Mucosa of stomach (tissue), 1 donor: ENCODE results near the gene EXOSC5.
"Not testable (repeated sequence)": the region's sequence is repeated elsewhere in the genome, so short reads cannot be mapped to it uniquely, and the experiment has no call there.

ENCODE experiments used
- H3K27me3 ChIP-seq: one replicate; pipeline ENCODE4 v1.7.0; 2013; ENCODE audit warnings: mild to moderate bottlenecking, low read length; ENCODE audit not compliant: control insufficient read depth, insufficient read depth
- H3K36me3 ChIP-seq: one replicate; pipeline ENCODE4 v1.7.0; 2013; ENCODE audit warnings: low read length; ENCODE audit not compliant: control insufficient read depth, insufficient read depth
- H3K4me1 ChIP-seq: one replicate; pipeline ENCODE4 v1.7.0; 2013; ENCODE audit warnings: mild to moderate bottlenecking, low read length; ENCODE audit not compliant: control insufficient read depth, insufficient read depth
- H3K4me3 ChIP-seq: one replicate; pipeline ENCODE4 v1.7.0; 2013; ENCODE audit warnings: low read length
- H3K9ac ChIP-seq: one replicate; pipeline ENCODE4 v1.7.0; 2013; ENCODE audit warnings: mild to moderate bottlenecking, low read length, moderate library complexity
- H3K9me3 ChIP-seq: one replicate; pipeline ENCODE4 v1.7.0; 2013; ENCODE audit warnings: mild to moderate bottlenecking, low read length, moderate library complexity; ENCODE audit not compliant: control insufficient read depth
- donor health status: Pancreatic carcinoma.

EXOSC5 gene

GRCh38 chr19:41398050-41398418 is 875 bp upstream of the EXOSC5 start:
- Histone ChIP-seq H3K27me3 (no peaks in the 10 kb centered on the region), H3K9ac (peak overlapping the region; percentile 88), H3K4me3 (peak overlapping the region; percentile 87), H3K9me3 (no peaks in the 10 kb centered on the region), H3K4me1 (peaks cover 8% of the 10 kb centered on the region), H3K36me3 (peaks cover 1% of the 10 kb centered on the region)

DNA sequence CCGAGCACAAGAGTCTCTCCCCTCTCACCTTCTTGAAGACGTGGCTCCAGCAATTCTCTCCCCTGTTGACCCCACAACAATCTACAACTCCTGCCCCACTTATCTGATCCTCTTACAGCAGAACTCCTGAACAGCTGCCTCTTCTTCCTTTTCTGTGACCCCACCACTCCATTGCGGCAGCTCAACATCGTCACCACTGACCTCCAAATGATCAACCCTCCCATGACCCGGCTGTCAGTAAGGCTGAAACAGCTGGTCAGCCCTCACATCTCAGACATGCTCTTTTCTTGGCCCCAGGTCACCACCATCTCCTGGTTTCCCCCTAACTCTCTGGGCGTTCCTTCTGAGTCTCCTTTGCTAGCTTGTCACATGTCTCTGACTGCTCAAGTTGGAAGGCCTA is 1.8 kb downstream of the EXOSC5 start:
- Histone ChIP-seq H3K36me3 (no peaks in the 10 kb centered on the region), H3K4me1 (peaks cover 8% of the 10 kb centered on the region), H3K9me3 (no peaks in the 10 kb centered on the region), H3K4me3 (no peak overlapping the region), H3K9ac (no peak overlapping the region), H3K27me3 (no peaks in the 10 kb centered on the region)

DNA sequence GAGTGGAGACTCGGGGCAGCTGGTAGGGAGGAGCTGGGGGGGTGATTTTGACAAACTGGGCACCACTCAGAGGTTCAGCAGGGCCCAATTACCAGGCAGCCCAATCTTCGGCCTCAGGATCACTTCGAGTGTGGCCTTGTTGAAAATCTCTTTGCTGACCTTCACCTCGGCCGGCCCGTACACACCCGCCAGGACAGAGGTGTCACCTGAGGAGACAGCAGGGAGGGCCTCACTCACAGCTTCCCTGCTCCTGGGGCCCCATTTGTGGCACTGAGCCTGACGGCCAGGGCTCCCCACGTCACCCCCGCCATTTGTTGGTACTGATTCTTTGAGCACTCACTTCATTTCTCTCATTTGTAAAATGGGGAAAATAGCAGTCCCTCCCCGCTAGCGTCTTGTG is 4.4 kb downstream of the EXOSC5 start:
- Histone ChIP-seq H3K36me3 (no peaks in the 10 kb centered on the region), H3K4me1 (no peaks in the 10 kb centered on the region), H3K9ac (no peak overlapping the region), H3K27me3 (no peaks in the 10 kb centered on the region), H3K4me3 (no peak overlapping the region), H3K9me3 (no peaks in the 10 kb centered on the region)

DNA sequence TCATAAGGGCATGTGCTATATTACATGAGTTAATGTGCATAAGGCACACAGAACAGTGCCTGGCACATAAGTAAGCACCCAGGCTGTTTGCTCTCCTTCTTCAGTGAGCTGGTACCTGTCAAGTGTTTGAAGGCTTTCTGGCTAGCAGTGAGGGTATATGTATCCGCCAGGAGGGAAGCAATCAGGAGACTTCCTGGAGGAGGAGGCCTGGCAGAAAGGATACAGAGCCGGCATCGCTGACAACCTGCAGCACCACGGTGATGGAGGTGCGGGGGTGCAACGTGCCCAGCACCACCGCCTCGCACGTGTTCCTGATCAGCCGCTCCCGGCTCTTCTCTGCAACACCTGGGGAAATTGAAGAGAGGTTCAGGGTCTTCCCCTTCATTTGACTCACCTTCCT is 5.5 kb downstream of the EXOSC5 start:
- Histone ChIP-seq H3K36me3 (no peaks in the 10 kb centered on the region), H3K27me3 (no peaks in the 10 kb centered on the region), H3K4me1 (no peaks in the 10 kb centered on the region), H3K4me3 (no peak overlapping the region), H3K9me3 (no peaks in the 10 kb centered on the region), H3K9ac (no peak overlapping the region)

DNA sequence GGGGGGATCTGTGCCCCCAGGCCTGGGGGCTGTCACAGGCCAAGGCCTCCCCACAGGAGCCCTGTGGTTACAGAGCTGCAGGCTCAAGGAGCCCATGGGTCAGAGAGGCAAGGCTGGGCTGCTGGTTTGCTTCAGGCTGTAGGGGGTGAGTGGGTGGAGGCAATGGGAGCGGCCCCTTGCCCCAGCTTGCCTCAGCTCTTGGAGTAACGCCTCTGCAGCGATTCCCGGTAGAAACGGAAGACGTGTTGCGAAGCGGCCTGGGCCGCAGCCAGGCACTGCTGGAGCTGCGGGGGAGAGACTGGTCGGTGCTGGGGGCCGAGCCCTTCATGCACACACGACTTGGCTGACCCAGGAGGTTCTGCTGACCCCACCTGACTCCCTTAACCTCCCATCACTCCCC is 10.7 kb downstream of the EXOSC5 start:
- no peak overlapping the region for H3K9ac ChIP-seq
- no peak overlapping the region for H3K4me3 ChIP-seq
- H3K36me3 ChIP-seq = no peaks in the 10 kb centered on the region
- H3K27me3 ChIP-seq = no peaks in the 10 kb centered on the region
- no peaks in the 10 kb centered on the region for H3K4me1 ChIP-seq
- no peaks in the 10 kb centered on the region for H3K9me3 ChIP-seq

GRCh38 chr19:41384351-41384750 is 12.8 kb downstream of the EXOSC5 start:
- Histone ChIP-seq H3K4me1 (no peaks in the 10 kb centered on the region), H3K4me3 (no peak overlapping the region), H3K9ac (no peak overlapping the region), H3K36me3 (no peaks in the 10 kb centered on the region), H3K9me3 (no peaks in the 10 kb centered on the region), H3K27me3 (no peaks in the 10 kb centered on the region)

DNA sequence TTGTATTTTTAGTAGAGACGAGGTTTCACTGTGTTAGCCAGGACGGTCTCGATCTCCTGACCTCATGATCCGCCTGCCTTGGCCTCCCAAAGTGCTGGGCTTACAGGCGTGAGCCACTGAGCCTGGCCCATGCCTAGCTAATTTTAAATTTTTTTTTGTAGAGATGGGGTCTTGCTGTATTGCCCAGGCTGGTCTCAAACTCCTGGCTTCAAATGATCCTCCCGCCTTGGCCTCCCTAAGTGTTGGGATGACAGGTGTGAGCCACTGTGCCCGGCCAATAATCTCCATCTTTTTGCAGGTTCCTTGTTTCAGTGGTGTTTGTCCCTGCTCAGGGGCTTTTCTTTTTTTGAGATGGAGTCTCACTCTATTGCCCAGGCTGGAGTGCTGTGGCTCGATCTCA is 15.6 kb downstream of the EXOSC5 start:
- not testable (repeated sequence) for H3K27me3 ChIP-seq, H3K9ac ChIP-seq, H3K36me3 ChIP-seq, H3K4me3 ChIP-seq, H3K4me1 ChIP-seq, H3K9me3 ChIP-seq

DNA sequence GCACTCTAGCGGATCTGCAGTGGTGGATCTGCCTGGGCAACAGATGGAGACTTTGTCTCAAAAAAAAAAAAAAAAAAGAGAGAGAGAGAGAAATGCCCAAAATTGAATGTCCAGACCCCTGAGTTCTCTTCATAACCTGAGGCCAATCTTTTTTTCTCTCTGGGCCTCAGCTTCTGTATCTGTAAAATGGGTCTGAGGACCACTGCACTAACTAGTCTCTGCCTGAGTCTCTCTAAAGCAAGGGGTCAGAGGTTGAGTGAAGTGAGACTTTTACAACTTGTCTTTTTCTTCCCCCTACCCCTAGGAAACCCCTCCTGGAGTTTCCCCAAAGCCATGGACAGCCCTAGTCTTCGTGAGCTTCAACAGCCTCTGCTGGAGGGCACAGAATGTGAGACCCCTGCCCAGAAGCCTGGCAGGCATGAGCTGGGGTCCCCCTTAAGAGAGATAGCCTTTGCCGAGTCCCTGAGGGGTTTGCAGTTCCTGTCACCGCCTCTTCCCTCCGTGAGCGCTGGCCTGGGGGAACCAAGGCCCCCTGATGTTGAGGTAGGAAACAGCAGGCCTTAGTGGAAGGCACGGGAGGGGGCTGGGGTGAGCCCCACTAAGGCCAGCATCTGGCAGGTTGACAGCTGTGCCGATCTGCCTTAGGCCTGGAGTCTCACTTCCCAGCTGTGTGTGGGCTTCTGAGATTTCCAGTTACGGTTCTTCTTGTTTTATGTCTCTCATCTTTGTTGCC is 19.0 kb downstream of the EXOSC5 start:
- Histone ChIP-seq H3K27me3 (no peaks in the 10 kb centered on the region), H3K4me1 (peaks cover 13% of the 10 kb centered on the region), H3K36me3 (no peaks in the 10 kb centered on the region), H3K9me3 (no peaks in the 10 kb centered on the region), H3K9ac (no peak overlapping the region), H3K4me3 (no peak overlapping the region)

DNA sequence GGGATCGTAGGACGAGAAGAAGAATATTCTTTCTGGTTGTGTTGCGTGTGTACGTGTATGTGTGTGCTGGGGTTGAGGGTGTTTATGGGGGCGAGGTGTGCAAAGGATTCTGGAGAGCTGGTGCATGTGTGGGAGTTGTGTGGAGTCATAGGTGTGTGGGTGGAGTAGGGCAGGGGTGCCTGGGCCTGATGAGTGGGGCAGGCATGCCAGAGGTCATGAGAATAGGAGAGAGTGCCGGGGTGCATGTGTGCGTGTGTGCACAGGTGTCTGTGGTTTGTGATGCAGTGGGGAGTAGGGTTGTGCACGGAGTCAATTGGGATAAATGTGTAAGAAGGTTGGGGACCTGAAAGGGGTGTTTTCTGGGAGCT is 20.2 kb downstream of the EXOSC5 start:
- Histone ChIP-seq H3K9ac (peak overlapping the region; percentile 36), H3K4me3 (peak overlapping the region; percentile 10), H3K9me3 (no peaks in the 10 kb centered on the region), H3K27me3 (no peaks in the 10 kb centered on the region), H3K36me3 (no peaks in the 10 kb centered on the region), H3K4me1 (peaks cover 13% of the 10 kb centered on the region)

- H3K27me3 ChIP-seq = no peaks in the 10 kb centered on the region
- H3K9me3 ChIP-seq = no peaks in the 10 kb centered on the region
- H3K4me3 ChIP-seq = peak within 1 kb of the TSS; percentile 10
- peaks cover 13% of the 10 kb centered on the region for H3K4me1 ChIP-seq
- no peaks in the 10 kb centered on the region for H3K36me3 ChIP-seq
- H3K9ac ChIP-seq = peak within 1 kb of the TSS; percentile 36
Observed at GRCh38 chr19:41376241-41376997, 20.7 kb downstream of the EXOSC5 start, which contains the start of gene TMEM91. TSS of gene TMEM91 (plus strand) at chr19:41376533. CDS start at chr19:41378310, 1,777 bp downstream.

- Histone ChIP-seq H3K36me3 (no peaks in the 10 kb centered on the region), H3K9ac (no peak overlapping the region), H3K4me1 (peaks cover 13% of the 10 kb centered on the region), H3K27me3 (no peaks in the 10 kb centered on the region), H3K9me3 (no peaks in the 10 kb centered on the region), H3K4me3 (no peak overlapping the region)
Observed at GRCh38 chr19:41373993-41374392, 23.2 kb downstream of the EXOSC5 start.

DNA sequence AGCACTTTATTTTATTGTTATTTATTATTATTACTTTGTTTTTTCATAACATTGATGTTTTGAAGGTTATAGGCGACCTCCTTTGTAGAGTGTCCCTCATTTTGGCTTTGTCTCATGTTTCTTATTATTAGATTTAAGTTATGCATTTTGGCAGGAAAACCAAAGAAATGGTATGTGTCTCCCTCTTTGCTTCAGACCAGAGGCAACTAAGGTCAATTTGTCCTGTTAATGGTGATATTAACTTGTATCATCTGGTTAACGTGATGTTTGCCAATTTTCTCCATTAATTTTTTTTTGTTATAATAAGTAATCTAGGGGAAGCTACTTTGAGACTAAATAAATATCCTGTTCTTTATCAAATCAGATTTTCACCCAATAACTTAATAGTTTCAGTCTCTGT is 24.7 kb downstream of the EXOSC5 start:
- Histone ChIP-seq H3K36me3 (no peaks in the 10 kb centered on the region), H3K9me3 (no peaks in the 10 kb centered on the region), H3K27me3 (no peaks in the 10 kb centered on the region), H3K4me1 (peaks cover 20% of the 10 kb centered on the region), H3K9ac (no peak overlapping the region), H3K4me3 (no peak overlapping the region)
